Measurements from ENCODE around the gene TRPV5.

The TRPV5 gene

DNA sequence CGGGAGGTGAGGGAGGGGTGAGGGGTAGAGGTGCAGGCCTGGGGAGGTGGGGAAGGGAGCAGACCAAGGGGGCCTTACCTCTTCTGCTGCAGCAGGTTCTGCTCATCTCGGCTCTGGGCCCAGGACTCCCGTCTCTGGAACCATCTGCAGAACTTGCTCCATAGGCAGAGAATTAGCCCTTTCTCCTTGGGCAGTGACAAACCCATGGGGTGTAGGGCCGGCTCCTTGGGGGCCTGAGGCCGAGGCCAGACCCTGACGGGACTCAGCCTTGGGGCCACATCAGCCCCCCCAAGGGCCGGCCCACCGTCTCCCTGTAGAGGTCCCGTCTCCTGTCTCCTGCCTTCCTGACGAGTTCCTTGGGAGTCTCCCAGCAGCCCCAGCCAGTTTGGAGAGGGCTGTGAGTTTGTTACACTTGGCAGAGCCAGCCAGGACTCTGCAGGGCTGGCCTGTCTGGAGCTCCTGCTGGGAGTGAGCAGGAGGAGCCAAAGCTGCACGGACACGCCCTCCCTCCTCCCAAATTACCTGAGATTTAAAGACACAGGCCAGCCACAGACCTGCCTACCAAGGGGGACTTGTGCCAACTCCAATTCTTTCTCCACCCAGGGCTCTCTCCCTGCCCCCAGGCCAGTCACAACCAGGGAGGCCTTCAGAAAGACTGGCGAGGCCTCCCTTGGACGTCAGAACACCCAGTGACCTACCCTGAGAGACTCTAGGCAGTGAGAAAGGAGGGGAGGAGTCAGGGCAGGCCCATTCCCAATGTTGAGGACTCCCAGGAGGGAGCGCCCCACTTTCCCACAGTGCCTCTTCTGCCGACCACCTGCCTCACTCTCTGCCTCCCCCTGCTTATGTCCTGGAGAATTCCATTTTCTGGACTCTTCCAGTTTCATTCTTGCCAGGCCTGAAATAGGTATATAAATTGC lies 48.0 kb downstream of the TRPV5 start, which contains the start of gene TRPV6:
TRPV6 (minus strand) TSS at position 435 of the 920 bp plus-strand sequence.
- DNase-seq (ENCODE audit: low read depth) = no peak

DNA sequence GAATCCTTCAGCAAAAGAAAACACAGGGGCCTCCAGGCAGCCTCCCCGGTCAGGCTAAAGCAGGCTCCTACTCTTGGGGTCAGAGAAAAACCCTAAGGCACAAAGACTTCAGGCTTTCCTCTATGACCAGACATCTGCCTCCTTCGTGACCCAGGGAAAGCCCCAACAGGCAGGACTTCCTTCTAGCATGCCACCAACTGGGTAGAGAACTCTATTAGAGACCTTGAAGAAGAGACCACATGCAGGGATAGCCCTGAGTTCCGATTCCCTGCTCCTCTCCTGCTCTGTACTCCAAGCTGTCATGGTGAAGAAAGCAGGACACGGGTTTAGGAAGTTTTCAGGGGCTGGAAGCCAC lies 49.3 kb downstream of the TRPV5 start:
- no peak for DNase-seq (ENCODE audit: low read depth)

DNA sequence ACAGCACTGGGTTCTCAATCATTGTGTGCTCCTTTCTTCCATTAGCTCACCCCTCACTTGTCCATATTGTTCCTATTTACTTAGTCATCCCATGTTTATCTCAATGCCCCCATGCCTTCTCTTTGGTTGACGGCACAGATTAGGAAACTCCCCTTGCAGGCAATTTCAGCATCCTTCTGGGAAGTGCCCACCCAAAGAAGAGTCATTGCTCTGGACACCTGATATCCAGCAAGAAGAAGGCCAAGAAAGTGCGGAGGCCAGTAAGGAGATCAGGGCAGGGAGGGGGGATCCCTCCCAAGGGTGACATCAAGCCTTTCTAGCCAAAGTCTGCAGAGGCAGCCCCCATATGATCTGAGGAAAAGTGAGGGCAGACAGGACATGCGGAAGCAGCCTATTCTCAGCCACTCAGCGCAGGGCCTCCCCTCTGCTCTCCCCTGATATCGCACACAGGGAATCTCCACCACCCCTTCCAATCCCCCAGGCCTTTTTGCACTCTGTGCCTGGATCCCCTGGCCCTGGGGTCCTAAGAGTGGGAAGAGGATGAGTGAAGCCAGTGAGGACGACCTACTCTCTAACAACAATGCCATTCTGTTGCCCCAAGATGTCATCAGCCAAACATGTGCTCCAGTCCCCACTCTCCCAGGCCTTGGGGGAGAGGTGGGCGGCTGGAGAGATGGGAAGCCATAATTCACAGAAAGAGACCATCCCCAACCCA lies 49.8 kb downstream of the TRPV5 start:
- no peak for DNase-seq (ENCODE audit: low read depth)

DNA sequence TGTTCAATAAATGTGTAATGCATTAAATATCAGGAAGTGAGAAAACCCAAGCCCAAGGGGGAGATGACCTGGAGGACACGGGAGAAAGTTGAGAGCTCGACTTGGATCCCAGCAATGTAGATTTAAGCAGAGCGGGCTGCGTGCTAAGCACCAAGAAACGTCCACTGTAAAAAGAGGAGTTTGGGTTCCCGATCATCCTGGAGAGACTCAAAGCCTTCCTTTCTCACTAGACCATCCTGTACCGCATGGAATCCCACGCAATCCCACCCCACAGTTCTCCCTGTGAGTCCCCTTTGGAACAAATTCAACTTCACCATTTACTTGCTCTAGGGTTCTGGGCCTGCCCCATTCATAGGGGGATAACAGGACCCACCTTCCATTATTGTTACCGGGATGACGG lies 50.4 kb downstream of the TRPV5 start:
- no peak for DNase-seq (ENCODE audit: low read depth)

- no peak for DNase-seq (ENCODE audit: low read depth)
These were observed 51.2 kb downstream of the TRPV5 start for GRCh38 chr7:142882338-142882678.

- DNase-seq (ENCODE audit: low read depth) = no peak
These were observed 51.8 kb downstream of the TRPV5 start for GRCh38 chr7:142881586-142882337.

GRCh38 chr7:142880876-142881505 lies 52.6 kb downstream of the TRPV5 start:
- DNase-seq (ENCODE audit: low read depth) = no peak

DNA sequence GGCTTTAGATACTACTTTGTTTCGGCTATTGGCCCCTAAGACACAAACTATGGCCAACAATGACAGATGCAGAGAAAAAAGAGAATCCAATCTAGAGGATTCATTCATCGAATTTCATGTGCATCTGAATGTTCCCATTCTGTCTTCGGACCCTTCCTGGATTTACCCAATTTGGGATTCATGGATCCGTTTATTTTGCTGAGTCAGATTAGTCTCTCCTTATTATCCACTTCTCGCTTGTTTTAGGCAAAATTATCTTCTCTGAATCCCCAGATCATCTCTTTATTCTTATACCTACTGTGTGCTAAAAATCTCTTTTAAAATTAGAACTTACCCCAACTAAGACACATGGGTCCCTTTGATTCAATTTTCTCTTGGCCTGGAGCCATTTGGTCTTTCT lies 54.5 kb downstream of the TRPV5 start:
- DNase-seq (ENCODE audit: low read depth) = no peak

GRCh38 chr7:142878315-142878714 lies 55.2 kb downstream of the TRPV5 start:
- no peak for DNase-seq (ENCODE audit: low read depth)

GRCh38 chr7:142876991-142877910 lies 56.3 kb downstream of the TRPV5 start:
- no peak for DNase-seq (ENCODE audit: low read depth)

GRCh38 chr7:142876236-142876960 lies 57.1 kb downstream of the TRPV5 start:
- DNase-seq (ENCODE audit: low read depth) = no peak

DNA sequence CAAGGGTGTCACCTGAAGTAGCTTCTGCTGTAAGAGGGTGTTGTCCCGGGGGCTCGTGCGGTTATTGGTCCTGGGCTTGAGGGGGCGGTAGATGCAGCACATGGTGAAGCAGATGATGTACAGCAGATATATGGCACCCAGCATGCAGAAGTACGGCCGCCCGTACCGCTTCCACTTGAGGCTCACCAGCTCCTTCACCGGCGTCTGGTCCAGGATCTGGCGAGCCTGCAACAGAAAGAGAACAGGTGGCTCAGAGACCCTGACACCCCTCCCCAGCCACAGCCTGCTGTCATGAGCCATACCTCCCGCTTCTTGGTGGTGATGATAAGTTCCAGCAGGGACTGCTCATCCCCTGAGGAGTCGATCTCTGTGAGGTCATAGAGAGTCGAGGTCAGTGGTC lies 58.1 kb downstream of the TRPV5 start:
- no peak for DNase-seq (ENCODE audit: low read depth)

DNA sequence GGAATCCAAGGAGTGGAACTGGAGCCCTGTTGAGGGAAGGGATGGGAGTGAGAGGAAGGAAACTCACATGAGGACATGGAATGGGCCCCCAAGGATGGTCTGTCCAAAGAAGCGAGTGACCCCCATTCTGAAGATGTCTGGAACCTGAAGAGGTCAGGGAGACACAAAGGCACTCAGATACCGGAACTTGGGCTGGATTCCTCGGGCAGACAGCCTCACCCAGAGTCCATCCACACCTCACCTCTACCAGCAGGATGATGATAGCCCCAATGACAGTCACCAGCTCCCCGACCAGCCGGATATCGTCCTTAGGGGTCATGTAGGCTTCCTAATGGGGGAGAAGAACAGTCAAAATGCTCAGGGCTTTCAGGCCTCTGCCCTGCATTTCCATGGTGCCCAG lies 58.7 kb downstream of the TRPV5 start:
- DNase-seq (ENCODE audit: low read depth) = no peak

DNA sequence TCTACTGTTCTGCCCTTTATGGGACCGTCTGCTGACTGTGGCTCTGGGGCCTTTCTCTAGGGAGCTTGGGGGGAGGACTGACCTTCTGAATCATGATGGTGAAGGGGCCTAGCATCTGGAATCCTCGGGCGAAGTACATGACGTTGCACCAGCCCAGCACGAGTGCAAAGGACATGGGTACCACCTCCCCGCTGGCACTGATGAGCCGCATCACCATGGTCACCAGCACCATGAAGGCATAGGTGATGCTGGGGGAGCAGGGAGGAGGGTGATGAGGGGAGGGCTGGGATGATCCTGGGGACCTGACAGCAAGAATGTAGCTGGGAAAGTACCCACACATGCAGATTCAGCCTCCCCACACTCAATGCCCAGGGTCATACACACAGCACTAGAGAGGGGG lies 59.1 kb downstream of the TRPV5 start:
- DNase-seq (ENCODE audit: low read depth) = no peak

- no peak for DNase-seq (ENCODE audit: low read depth)
These were observed 59.7 kb downstream of the TRPV5 start for GRCh38 chr7:142873871-142874270.

GRCh38 chr7:142873281-142873784 lies 60.2 kb downstream of the TRPV5 start:
- no peak for DNase-seq (ENCODE audit: low read depth)

- no peak for DNase-seq (ENCODE audit: low read depth)
These were observed 61.4 kb downstream of the TRPV5 start for GRCh38 chr7:142872106-142872675.

DNA sequence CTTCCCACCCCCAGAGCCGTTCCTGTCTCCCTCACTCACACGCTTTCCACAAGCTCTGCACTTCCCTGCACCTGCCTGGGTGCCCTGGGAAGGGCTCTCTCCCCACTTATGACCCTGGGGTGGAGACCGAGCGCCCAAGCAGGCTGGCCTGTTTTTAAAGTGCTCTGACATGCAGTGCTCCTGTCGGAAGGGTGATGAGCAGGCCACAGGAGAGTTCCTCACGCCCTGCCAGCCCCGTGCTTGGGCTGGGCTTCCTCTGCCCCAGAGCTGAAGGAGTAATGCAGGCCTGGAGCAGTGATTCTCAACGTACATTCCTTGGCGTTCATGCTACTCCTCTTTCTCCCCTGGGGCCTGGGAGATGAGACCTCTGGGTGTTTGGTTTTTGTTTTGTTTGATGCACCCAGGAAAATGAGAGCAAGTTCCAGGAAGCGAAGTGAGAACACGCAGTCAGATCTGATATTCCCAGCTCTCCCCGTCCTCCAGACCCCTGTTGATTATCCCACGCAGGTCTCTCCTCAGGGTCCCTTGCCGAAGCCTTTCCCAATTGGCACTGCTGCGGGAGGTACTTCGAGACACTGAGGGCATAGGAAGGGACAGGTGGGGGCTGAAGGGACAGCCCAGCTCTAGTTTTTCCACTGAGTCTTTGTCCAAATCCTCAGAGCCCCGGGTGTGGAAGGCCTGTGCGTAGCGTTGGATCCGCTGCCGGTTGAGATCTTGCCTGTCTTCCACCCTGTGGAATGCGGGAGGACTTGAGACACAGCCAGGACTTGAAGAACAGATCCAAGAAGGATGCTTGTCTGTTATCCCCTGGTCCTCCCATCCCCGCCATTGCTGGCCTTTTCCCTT lies 62.1 kb downstream of the TRPV5 start:
- no peak for DNase-seq (ENCODE audit: low read depth)

All from fibroblast of gingiva (primary cell).